ENCODE data around the gene LVRN.

The LVRN gene

GRCh38 chr5:116076496-116076895 is 114.2 kb downstream of the LVRN start:
- Histone ChIP-seq H3K4me3 (ENCODE audit: low read depth in 1 of 2, low read length in 2 of 2) (no peak overlapping the region), H3K27me3 (ENCODE audit: insufficient read depth, low read length, poor library complexity) (no peaks in the 10 kb centered on the region), H2AFZ (ENCODE audit: low read depth, low read length) (no peak overlapping the region), H3K4me2 (ENCODE audit: insufficient read depth, low read length) (no peak overlapping the region), H3K79me2 (ENCODE audit: insufficient read depth, low read length) (no peaks in the 10 kb centered on the region), H4K20me1 (ENCODE audit: insufficient read depth, low read length) (peaks cover 3% of the 10 kb centered on the region; the same call in 1 of the 2 replicates), H3K27ac (ENCODE audit: low read length) (no peak overlapping the region), H3K4me1 (ENCODE audit: insufficient read depth, low read length) (no peaks in the 10 kb centered on the region), H3K9ac (ENCODE audit: low read depth, low read length) (no peak overlapping the region), H3K36me3 (ENCODE audit: insufficient read depth, low read length) (no peaks in the 10 kb centered on the region), H3K9me3 (ENCODE audit: insufficient read depth, low read length, severe bottlenecking) (no peaks in the 10 kb centered on the region)
- ATAC-seq (ENCODE audit: insufficient read depth, low read depth) (no peak), DNase-seq (no peak)
- TF ChIP-seq EZH2 (IDR thresholded peaks at IDR 0.05; ENCODE audit: borderline replicate concordance, low read depth, low read length, severe bottlenecking): no peak
- TF ChIP-seq, protein P1, sequence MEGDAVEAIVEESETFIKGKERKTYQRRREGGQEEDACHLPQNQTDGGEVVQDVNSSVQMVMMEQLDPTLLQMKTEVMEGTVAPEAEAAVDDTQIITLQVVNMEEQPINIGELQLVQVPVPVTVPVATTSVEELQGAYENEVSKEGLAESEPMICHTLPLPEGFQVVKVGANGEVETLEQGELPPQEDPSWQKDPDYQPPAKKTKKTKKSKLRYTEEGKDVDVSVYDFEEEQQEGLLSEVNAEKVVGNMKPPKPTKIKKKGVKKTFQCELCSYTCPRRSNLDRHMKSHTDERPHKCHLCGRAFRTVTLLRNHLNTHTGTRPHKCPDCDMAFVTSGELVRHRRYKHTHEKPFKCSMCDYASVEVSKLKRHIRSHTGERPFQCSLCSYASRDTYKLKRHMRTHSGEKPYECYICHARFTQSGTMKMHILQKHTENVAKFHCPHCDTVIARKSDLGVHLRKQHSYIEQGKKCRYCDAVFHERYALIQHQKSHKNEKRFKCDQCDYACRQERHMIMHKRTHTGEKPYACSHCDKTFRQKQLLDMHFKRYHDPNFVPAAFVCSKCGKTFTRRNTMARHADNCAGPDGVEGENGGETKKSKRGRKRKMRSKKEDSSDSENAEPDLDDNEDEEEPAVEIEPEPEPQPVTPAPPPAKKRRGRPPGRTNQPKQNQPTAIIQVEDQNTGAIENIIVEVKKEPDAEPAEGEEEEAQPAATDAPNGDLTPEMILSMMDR (IDR thresholded peaks at IDR 0.05; ENCODE audit: borderline replicate concordance, extremely low read depth, low read length, poor library complexity, severe bottlenecking): no peak
